GM12878 (cell line): ENCODE data around the gene NCLN. TPM values are rescaled to one million over a fixed set of nuclear protein-coding genes. Genes with fewer than 3 reads are reported as not detected.

Source experiments
- ATAC-seq: fragments of 200-7000 bp; cut with Tn5 transposase; 3 replicates; pipeline ENCODE4 v1.9.1; 2020; ENCODE audit warnings: mild to moderate bottlenecking, moderate library complexity
- BruUV-seq: library from RNA; stranded (reverse); fragments of 400-500 nt; replicated peaks from 2 replicates; lab custom pipeline; 2021; lab: Mats Ljungman, UMichigan
- CTCF ChIA-PET: fragments of 300-600 bp; sonication (Branson Sonifier 250); formaldehyde crosslinking; extraction: SDS; loops from one replicate; lab custom pipeline; 2021; ENCODE audit warnings: inconsistent platforms; lab: Yijun Ruan, JAX
- POLR2A ChIA-PET: fragments of 350-600 bp; formaldehyde crosslinking; extraction: SDS; loops from one replicate; lab custom pipeline; 2021; ENCODE audit warnings: inconsistent platforms; lab: Charles Lee
- RAD21 ChIA-PET: fragments of 300-600 bp; sonication (Branson Sonifier 250); formaldehyde crosslinking; loops from one replicate; lab custom pipeline; 2023; ENCODE audit warnings: antibody characterized with exemption; ENCODE audit not compliant: unreplicated experiment; lab: Charles Lee
- SMC1A ChIA-PET: fragments of 300-600 bp; sonication (Branson Sonifier 250); formaldehyde crosslinking; loops from one replicate; lab custom pipeline; 2023; ENCODE audit not compliant: unreplicated experiment, uncharacterized antibody; lab: Charles Lee
- DNase-seq: peaks from one replicate; pipeline ENCODE4 v3.0.0-alpha.2; 2011; ENCODE audit warnings: low read depth, low spot score
- FAIRE-seq: peaks from 3 replicates; lab custom pipeline; 2011; peaks lifted over from hg19 to GRCh38; lab: Jason Lieb, UNC
- H2AFZ ChIP-seq: 2 replicates; pipeline ENCODE4 v1.6.0; 2011; ENCODE audit warnings: low read depth, low read length, control low read depth; ENCODE audit not compliant: control insufficient read depth
- H3K27ac ChIP-seq: 2 replicates; pipeline ENCODE4 v1.5.1; 2011; ENCODE audit warnings: control low read depth; ENCODE audit not compliant: control insufficient read depth, insufficient read depth
- H3K27me3 ChIP-seq, 2 experiments: replicated peaks in 1 of 2; 2 replicates each; pipeline versions ENCODE4 v1.6.0 to v1.6.1; 2011; ENCODE audit warnings: low read length in 1 of 2; ENCODE audit not compliant: control insufficient read depth in 2 of 2, insufficient read depth in 2 of 2
- H3K36me3 ChIP-seq, 2 experiments: 2 replicates each; pipeline ENCODE4 v1.5.1; 2011; ENCODE audit warnings: low read length in 1 of 2; ENCODE audit not compliant: control insufficient read depth in 2 of 2, insufficient read depth in 2 of 2
- H3K4me1 ChIP-seq: 2 replicates; pipeline ENCODE4 v1.6.1; 2011; ENCODE audit warnings: mild to moderate bottlenecking, low read length, moderate library complexity, mixed read lengths; ENCODE audit not compliant: control insufficient read depth, insufficient read depth
- H3K4me2 ChIP-seq: 2 replicates; pipeline ENCODE4 v1.6.0; 2011; ENCODE audit warnings: control low read depth; ENCODE audit not compliant: control insufficient read depth, insufficient read depth
- H3K4me3 ChIP-seq: fragments of 200-600 bp; sonication (generic); 2 replicates; pipeline ENCODE4 v1.5.1; 2016
- H3K79me2 ChIP-seq: 2 replicates; pipeline ENCODE4 v1.6.0; 2011; ENCODE audit warnings: low read length; ENCODE audit not compliant: control insufficient read depth, insufficient read depth
- H3K9ac ChIP-seq: 2 replicates; pipeline ENCODE4 v1.8.0; 2011; ENCODE audit warnings: low read length, control low read depth, mixed read lengths; ENCODE audit not compliant: control insufficient read depth, insufficient read depth
- H3K9me3 ChIP-seq: replicated peaks from 3 replicates; pipeline ENCODE4 v1.5.1; 2011; ENCODE audit warnings: mild to moderate bottlenecking, low read length; ENCODE audit not compliant: control insufficient read depth, insufficient read depth
- H4K20me1 ChIP-seq: 2 replicates; pipeline ENCODE4 v1.6.0; 2011; ENCODE audit not compliant: control insufficient read depth, insufficient read depth
- CREB1 ChIP-seq: IDR thresholded peaks from 2 replicates; pipeline ENCODE4 v1.6.1; 2012; ENCODE audit warnings: low read depth, mild to moderate bottlenecking, inconsistent platforms
- WGBS: methylation state at CpG from one replicate; pipeline ENCODE4 v1.1.6; 2016; ENCODE audit warnings: low lambda C conversion rate; ENCODE audit not compliant: insufficient replicate concordance, insufficient coverage; ENCODE audit errors: missing lambda C conversion rate; 5-methylcytosine and 5-hydroxymethylcytosine counted together
- in situ Hi-C: fragments of 300-500 bp; cut with MboI; formaldehyde crosslinking; loops from 9 replicates; pipeline ENCODE4 v1.14.3; 2018; ENCODE audit warnings: mixed read lengths
- intact Hi-C: fragments of 100-400 bp; cut with micrococcal nuclease; formaldehyde crosslinking; loops from one replicate; pipeline ENCODE4 v1.14.2; 2022; ENCODE audit not compliant: unreplicated experiment
- polyA plus RNA-seq, 11 experiments: library from polyadenylated mRNA; depleted of rRNA in 4 of 11; unstranded in 6 of 11; stranded (reverse) in 5 of 11; fragments of >200 nt; fragmentation: Nextera tagmentation in 4 of 11; fragmentation: Illumina TruSeq in 1 of 11; extraction: Ambion mirVana in 4 of 11; extraction: Trizol in 1 of 11; gene quantifications; 1 replicate in 1 of 11; 2 replicates in 10 of 11; pipeline versions ENCODE4 v1.2.1 to v1.2.3, GENCODE V29; 2011 to 2016; ENCODE audit warnings: inconsistent platforms in 2 of 11, missing spikeins in 2 of 11, low read depth in 1 of 11
- total RNA-seq, 4 experiments: library from RNA; depleted of rRNA in 3 of 4; stranded (reverse); fragments of >200 nt in 3 of 4; fragmentation: Illumina TruSeq in 1 of 4; extraction: Trizol in 1 of 4; gene quantifications; 2 replicates each; pipeline versions ENCODE4 v1.2.1 to v1.2.3, GENCODE V29; 2013 to 2021
- TF ChIP-seq, protein P1 (sequence below): fragments of 450-650 bp; IDR thresholded peaks from 2 replicates; pipeline ENCODE4 v1.6.1; 2016; ENCODE audit warnings: mild to moderate bottlenecking, moderate library complexity, borderline replicate concordance

NCLN gene
- total and polyA plus RNA-seq, 10 of the 15 experiments (the other 5 are each of a cell fraction or from before 2014, with no cell fraction given), result 2.2 to 79.1 (median 36.0) TPM

DNA sequence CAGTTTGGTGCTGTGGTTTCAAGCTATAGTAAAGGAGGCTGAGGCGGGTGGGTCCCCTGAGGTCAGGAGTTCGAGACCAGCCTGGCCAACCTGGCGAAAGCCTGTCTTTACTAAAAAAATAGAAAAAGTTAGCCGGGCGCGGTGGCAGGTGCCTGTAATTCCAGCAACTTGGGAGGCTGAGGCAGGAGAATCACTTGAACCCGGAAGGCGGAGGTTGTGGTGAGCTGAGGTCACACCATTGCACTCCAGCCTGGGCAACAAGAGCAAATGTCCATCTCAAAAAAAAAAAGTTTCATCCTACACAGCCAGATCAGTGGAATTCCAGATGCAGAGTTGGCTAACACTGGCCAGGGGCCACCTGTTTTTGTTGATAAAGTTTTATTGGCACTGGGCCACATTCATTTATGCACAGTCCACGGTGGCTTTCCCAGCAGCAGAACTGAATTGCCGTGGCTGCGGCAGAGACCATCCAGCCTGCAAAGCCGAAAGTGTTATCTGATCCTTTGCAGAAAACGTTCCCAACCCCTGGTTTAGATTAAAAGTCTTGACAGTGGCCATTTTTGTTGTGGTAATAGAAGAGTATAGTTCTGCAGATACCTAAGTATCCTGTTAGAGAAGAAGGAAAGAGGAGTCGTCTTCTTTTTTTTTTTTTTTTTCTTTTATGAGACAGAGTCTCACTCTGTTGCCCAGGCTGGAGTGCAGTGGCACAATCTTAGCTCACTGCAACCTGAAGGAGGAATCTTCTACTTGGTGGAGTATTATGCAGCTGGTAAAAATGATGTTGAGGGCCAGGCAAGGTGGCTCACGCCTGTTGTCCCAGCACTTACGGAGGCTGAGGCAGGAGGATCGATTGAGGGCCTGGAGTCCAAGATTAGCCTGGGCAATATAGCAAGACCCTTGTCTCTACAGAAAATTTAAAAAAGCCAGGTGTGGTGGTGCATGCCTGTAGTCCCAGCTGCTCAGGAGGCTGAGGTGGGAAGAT, 8.7 kb downstream of the NCLN start:
- BruUV-seq, result TSS peak; percentile 50
- 97% methylated on average over 17 of the region's 17 CpGs for WGBS
- Histone ChIP-seq H3K79me2 (peaks cover 15% of the 10 kb centered on the region), H2AFZ (no peak overlapping the region), H3K9ac (no peak overlapping the region), H3K27me3 (no peaks in the 10 kb centered on the region), H3K27ac (no peak overlapping the region), H3K4me1 (no peaks in the 10 kb centered on the region), H3K9me3 (no peaks in the 10 kb centered on the region), H3K4me2 (no peak overlapping the region), H3K36me3 (peaks cover 3 to 8% of the 10 kb centered on the region in 2 experiments; a peak in 3 of 4 replicates), H3K4me3 (no peak overlapping the region), H4K20me1 (no peaks in the 10 kb centered on the region)
- intact Hi-C loops (no loop called here), in situ Hi-C loops (no loop called here)
- ChIA-PET POLR2A (interaction anchor here (0.6 to 1.4 kb wide), 2 partner anchors 9 to 985 kb away, joined by 3 read pairs; partner anchors contain the start of gene NCLN), CTCF (no interaction called here), RAD21 (no interaction called here), SMC1A (no interaction called here)
- no peak for ATAC-seq
- DNase-seq, result no peak
- FAIRE-seq, result no peak
- no peak for TF ChIP-seq CREB1
- TF ChIP-seq, protein P1, sequence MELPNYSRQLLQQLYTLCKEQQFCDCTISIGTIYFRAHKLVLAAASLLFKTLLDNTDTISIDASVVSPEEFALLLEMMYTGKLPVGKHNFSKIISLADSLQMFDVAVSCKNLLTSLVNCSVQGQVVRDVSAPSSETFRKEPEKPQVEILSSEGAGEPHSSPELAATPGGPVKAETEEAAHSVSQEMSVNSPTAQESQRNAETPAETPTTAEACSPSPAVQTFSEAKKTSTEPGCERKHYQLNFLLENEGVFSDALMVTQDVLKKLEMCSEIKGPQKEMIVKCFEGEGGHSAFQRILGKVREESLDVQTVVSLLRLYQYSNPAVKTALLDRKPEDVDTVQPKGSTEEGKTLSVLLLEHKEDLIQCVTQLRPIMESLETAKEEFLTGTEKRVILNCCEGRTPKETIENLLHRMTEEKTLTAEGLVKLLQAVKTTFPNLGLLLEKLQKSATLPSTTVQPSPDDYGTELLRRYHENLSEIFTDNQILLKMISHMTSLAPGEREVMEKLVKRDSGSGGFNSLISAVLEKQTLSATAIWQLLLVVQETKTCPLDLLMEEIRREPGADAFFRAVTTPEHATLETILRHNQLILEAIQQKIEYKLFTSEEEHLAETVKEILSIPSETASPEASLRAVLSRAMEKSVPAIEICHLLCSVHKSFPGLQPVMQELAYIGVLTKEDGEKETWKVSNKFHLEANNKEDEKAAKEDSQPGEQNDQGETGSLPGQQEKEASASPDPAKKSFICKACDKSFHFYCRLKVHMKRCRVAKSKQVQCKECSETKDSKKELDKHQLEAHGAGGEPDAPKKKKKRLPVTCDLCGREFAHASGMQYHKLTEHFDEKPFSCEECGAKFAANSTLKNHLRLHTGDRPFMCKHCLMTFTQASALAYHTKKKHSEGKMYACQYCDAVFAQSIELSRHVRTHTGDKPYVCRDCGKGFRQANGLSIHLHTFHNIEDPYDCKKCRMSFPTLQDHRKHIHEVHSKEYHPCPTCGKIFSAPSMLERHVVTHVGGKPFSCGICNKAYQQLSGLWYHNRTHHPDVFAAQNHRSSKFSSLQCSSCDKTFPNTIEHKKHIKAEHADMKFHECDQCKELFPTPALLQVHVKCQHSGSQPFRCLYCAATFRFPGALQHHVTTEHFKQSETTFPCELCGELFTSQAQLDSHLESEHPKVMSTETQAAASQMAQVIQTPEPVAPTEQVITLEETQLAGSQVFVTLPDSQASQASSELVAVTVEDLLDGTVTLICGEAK, result peak; percentile 81
